Urothelium cell line (cell line): ENCODE results near the gene SEMA6B.

Experiments used
- DNase-seq: peaks from one replicate; pipeline ENCODE4 v3.0.0; 2011; ENCODE audit warnings: low spot score, mixed read lengths
- FAIRE-seq: peaks from 2 replicates; lab custom pipeline; 2011; peaks lifted over from hg19 to GRCh38; lab: Jason Lieb, UNC

The SEMA6B gene

GRCh38 chr19:4512070-4512469, 47.4 kb downstream of the SEMA6B start:
- DNase-seq (no peak), FAIRE-seq (no peak)

DNA sequence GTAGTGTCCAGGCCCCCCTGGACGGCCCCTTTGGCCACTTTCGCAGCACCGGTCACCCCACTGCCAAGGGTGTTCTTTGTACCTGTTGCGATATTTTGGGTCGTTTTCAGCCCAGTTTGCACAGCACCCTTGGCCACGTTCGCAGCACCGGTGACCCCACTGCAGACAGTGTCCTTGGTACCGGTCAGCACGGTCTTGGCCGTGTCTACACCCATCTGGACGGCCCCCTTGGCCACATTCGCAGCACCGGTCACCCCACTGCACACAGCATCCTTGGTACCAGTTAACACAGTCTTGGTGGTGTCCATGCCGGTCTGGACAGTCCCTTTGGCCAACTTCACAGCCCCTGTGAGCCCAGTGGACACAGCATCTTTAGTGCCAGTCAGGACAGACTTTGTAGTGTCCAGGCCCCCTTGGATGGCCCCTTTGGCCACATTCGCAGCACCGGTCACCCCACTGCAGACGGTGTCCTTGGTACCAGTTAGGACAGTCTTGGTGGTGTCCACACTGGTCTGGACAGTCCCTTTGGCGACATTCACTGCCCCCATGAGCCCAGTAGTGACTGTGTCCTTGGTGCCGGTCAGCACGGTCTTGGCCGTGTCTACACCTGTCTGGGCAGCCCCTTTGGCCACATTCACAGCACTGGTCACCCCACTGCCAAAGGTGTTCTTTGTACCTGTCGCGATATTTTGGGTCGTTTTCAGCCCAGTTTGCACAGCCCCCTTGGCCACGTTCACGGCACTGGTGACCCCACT, 48.0 kb downstream of the SEMA6B start:
- FAIRE-seq (no peak), DNase-seq (no peak)

GRCh38 chr19:4510435-4511255, 48.8 kb downstream of the SEMA6B start:
- FAIRE-seq (no peak), DNase-seq (no peak)

DNA sequence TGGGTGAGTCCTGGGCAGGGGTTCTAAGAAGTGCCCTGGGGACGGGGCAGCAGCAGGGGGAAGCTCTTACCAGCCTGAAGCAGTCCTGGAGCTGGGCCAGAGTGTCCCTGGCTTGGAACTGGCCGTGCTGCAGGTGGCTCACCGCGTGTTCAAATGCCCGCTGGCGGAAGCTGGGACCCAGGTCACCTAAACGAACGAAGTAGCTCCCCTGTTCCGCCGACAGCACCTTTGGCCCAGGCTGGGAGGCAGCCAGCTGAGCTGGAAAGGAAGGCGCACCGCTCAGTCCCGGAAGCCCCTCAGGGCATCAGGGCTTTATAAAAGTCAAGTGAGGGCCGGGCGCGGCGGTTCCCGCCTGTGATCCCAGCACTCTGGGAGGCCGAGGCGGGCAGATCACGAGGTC, 50.8 kb downstream of the SEMA6B start:
- FAIRE-seq: no peak

DNA sequence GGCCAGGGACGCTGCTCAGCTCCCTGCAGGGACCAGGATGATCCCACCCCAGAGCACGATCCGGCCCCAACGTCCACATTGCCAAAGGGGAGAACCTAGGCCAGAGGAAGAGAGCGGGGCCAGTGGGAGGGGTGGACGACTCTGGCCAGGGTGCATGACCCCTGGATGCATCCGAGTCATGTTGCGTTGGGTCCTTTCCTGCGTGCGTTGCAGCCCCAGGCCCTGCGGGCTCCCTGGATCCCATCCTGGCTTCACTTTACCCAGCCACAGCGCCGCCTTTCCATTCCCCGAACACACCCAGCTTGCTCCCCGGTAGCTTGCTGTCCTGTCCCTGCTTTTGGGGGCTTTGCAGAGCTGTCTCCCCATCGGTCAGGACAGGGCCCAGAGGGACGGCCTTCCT, 51.7 kb downstream of the SEMA6B start:
- FAIRE-seq (no peak), DNase-seq (no peak)

More for the DNA sequence above, 50.8 kb downstream of the SEMA6B start:
- DNase-seq: no peak

- FAIRE-seq: no peak
- no peak for DNase-seq
Observed at GRCh38 chr19:4507150-4507452, 52.4 kb downstream of the SEMA6B start.

DNA sequence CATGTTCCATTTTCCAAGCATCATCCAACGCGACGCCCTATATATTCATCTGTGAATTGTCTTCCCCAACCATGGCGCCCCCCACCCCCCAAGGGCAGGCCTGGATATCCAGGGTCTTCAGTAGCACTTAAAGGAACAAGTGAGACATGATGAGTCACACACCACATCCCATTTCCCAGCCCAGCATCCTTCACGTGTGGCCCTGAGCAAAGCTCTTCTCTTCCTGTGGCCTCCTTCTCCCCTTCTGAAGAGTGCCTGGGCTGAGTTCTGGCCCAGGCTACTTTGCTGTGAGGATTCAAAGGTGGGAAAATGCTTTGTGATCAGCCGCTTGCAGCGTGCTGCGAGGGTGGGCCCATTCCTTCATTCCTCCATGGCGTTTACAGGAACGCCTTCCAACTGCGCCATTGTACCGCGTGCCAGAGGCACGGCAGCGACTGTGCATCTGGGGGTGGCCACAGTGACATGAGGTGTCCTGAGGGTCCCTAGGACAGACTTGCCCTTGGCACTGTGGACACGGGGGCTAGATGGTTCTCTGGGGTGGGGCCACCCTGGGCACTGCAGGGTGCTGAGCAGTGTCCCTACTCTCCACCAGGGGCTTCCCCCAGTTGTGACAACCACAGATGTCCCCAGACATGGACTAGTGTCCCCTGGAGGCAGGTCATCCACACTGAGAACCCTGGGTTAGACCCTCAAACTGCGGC, 52.9 kb downstream of the SEMA6B start:
- no peak for FAIRE-seq
- DNase-seq: peak; percentile 40

DNA sequence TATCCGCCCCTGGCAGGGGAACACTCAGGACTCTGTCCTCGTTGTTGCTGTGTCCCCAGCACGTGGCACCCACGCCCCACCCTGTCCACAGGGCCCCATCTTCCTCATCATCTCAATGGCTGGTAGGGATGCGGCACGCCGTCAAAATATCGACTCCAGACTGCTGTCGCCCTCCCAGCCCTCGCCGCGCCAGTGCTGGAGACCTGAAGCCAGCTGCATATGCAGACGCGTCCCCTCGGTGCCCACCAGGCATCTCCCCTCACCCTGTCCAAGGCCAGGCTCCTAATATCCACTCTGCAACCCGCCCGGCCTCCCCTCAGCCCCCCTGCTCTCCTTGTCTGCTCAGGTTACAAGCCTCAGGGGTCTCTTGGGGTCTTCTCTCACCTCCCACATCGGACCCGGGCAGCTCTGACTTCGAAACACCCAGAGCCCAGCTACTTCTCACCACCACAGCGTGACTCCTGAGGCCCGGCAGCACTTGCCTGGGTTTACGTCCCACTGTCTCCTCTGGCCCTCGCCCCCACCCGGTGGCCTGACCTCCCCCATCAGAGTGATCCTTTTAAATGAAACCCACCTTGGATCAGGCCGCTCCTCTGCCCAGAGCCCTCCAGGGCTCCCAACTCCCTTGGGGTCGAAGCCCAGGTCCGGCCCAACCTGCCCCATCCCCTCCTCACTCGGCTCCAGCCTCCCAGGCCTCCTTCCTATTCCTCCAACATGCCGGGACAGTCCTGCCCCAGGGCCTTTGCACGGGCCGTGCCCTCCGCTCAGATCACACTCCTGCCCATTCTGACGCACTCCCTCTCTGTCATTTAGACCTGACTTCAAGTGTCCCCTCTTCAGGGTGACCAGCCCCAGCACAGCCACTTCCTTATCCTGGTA, 53.7 kb downstream of the SEMA6B start:
- FAIRE-seq (no peak), DNase-seq (no peak)

DNA sequence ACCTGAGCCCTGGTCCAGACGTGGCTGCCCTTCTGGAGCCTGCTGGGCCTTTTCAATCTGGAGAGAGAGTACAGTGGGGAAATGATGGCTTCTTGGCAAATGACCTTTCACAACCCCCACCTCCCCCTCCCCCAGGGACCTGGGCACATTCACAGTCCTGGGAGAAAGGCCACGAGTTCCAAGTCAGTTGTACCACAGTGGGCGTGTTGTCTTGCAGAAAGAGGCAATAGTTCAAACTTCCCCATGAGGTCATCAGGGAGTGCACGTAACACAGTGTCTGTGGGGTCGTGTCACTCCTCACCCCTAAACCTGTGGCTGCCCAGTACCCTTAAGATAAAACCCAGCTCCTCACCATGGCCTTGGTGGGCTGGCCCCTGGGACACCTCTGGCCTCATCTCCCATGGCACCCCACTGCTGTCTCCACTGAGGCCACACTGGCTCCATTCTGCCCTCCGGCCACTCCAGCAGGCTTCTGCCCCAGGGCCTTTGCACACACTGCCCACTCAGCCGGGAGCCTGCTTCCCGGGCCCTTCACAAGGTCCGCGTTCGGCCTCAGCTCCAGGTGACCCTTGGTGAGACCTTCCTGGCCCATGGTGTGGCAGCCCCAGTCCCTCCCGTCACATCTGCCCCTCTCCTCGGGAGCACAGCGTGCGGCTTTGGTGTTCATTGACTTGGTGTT, 54.5 kb downstream of the SEMA6B start:
- no peak for DNase-seq
- FAIRE-seq: no peak

- FAIRE-seq (no peak), DNase-seq (no peak)
Observed at GRCh38 chr19:4504297-4504701, 55.2 kb downstream of the SEMA6B start.

DNA sequence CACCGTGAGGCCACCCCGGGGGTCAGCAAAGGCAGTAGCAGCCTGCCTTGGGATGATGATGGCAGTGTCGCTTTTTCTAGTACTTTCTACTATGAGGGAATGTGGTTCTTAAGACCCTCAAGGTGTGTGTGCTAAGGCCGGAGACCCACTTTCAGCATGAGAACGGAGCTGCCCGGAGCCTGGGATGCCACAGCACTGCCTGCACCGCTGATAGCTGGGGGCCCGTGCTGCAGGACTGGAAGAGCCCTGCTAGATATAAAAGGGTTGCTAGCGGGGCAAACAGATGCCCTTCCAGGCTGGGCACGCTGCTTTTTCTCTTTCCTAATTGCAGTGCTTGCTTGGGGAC, 55.7 kb downstream of the SEMA6B start:
- FAIRE-seq: no peak
- DNase-seq: no peak

DNA sequence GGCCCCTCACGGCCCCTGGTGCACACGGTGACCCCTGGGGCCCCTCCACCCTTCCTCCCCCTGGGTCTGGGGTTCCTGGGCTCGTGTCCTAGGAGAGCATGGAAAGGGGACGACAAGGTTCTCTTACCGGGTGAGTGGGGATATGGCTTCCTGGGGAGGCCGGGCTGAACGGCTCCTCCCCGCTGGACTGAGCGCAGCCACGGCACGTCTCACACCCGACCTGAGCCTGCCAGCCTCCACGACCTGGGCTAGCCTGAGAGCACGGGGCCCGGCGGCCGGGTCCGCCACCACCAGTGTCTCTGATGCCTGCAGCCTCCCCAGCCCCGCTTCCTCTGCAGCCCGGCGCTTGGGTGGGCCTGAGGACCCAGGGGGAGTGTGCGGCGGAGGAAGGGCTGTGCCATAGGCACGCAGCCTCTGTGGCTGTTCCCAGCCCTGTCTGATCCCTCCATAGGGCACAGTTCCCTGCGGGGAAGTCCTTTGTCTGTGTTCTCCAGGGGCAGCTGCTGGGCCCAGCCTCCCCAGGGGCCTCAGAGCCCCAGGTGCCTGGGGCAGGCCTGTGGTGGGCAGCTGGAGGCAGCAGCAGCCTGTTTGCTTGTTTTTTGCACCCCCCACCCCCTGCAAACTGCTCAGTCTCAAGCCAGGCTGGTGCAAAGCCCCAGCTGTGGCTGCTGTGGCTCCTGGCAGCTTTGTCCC, 56.2 kb downstream of the SEMA6B start:
- FAIRE-seq (no peak), DNase-seq (no peak)

DNA sequence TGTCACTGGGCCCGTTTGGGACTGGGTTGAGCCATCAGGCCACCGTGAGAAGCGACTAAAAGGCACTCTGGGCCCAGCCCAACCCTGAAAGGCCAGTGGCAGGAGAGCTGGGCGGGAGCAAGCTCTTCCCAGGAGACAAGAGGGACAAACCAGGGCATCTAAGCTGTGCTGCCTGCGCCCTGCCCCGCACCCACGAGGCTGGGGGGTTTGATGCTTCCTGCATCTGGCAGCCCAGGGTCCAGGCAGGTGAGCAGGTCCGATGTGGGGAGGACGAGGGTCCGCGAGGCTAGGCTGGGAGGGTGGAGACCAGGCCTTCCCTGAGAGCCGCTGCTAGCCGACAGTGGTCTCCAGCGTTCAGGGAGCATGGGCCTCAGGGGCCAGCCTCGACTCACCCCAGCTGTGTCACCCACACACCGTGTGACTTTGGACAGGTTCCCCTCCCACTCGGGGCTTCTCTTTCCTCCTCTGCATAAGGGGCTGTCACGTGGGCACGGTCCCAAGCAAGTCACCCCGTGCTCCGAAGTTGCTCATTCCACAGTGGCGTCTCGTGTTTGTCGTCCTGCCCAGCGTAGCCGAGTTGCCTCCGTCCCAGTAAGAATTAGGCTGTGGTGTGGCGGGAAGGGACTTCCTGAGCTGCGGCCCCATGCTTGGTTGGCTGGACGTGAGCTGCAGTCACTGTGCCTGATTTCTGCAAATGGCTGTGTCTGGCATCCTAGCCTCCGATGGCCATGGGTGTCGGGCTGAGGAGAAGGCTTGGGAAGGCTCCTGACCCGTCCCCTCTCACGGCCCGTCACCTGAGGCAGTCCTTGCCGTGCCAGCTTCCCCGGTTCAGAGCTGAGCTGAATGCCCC, 57.0 kb downstream of the SEMA6B start:
- no peak for FAIRE-seq
- no peak for DNase-seq

DNA sequence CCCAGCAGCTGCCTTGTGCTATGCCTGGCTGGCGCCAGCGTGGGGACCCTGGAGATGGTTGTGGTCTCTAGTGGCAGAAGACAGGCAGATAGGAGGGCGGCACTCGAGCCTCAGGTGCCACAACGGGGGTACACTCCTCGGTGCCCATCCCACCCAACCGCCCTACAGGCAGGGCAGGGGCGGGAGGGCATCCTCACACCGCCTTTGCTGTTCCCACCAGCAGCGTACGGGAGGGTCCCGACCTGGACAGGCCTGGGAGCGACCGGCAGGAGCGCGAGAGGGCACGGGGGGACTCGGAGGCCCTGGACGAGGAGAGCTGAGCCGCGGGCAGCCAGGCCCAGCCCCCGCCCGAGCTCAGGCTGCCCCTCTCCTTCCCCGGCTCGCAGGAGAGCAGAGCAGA, 57.8 kb downstream of the SEMA6B start:
- no peak for DNase-seq
- no peak for FAIRE-seq

DNA sequence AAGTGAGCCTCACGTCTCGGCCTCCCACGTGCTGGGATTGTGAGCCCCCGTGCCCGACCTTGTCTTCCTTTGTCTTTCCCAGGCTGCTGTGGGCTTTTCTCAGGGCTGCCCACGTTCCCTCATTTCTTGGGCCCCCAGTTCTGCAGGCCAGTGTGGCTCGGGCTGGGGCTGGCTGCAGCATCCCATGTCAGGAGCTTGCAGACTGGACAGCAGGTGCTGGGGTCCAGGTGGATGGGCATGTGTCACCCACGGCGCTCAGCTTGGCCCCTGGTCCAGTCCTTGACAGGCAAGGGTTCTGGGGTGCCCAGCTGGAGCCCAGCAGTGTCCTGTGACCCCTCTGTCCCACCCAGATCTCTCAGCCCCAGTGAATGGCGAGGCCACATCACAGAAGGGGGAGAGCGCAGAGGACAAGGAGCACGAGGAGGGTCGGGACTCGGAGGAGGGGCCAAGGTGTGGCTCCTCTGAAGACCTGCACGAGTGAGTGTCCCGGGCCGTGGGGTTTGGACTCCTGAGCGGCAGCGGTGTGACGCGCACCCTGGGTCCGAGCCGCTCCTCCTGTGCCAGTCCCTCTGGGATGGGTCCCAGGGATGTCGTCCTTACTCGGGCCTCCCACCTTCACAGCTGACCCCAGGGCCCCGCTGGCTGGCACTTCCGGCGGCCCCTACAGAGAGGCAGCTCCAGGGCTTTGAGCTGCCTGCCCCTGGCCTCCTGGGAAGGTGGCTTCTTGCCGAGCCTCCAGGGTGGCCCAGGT, 58.5 kb downstream of the SEMA6B start:
- FAIRE-seq (no peak), DNase-seq (no peak)

DNA sequence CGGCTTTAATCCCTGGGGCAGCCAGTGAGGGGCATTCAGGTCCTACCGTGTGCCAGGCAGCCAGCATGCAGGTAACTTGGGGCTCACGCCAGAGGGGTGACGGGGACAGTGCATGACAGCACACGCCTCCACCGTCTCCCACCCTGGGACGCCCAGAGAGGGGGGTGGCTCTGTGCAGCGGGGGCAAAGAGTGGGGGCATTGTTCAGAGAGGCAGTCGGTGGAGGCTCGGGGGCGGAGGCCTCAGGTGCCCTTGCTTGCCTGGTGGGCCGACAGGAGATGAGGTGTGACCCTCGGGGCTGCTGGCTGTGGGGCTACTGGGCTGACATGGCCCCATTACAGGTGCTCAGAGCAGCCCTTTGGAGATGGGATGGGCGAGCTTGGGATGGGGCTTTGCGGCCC, 59.6 kb downstream of the SEMA6B start:
- DNase-seq (no peak), FAIRE-seq (no peak)

DNA sequence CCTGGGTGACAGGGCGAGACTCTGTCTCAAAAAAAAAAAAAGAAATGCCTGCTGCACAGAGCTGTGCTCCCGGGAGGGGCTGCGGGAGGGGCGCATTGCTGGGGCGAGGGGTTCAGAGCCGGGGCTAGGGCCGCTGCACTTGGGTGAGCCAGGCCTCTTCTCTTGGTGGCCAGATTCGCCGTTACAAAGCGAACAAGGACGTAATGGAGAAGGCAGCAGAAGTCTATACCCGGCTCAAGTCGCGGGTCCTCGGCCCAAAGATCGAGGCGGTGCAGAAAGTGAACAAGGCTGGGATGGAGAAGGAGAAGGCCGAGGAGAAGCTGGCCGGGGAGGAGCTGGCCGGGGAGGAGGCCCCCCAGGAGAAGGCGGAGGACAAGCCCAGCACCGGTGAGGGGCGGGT, 60.2 kb downstream of the SEMA6B start:
- FAIRE-seq (no peak), DNase-seq (no peak)

DNA sequence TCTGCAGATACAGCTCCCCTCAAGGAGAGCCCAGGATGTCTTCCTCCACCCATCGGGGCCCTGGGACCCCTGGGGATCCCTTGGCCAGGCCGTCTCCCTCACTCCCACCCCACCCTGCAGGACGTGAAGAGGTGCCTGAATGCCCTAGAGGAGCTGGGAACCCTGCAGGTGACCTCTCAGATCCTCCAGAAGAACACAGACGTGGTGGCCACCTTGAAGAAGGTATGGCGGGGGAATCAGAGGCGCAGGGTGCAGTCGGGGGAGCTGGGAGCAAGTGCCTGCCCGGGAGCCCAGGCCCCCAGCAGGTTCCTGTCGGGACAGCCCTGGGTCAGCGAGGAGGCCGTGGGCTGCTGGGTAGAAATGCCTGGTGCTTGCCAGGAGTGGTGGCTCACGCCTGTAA, 60.8 kb downstream of the SEMA6B start:
- DNase-seq: no peak
- FAIRE-seq: no peak
